PFSK-1 (cell line): Measurements from ENCODE around the gene PCDHA9.

Experiments used
- FOXP2 ChIP-seq: optimal IDR thresholded peaks from 2 replicates; pipeline ENCODE3; 2011; ENCODE audit warnings: borderline replicate concordance, control low read depth, inconsistent platforms; ENCODE audit not compliant: insufficient read depth; ENCODE audit errors: extremely low read length, extremely low read depth
- POLR2AphosphoS5 ChIP-seq: IDR thresholded peaks from 2 replicates; pipeline ENCODE4 v1.6.1; 2012; ENCODE audit warnings: low read depth, mild to moderate bottlenecking, control low read depth, low read length, moderate library complexity
- REST ChIP-seq, 2 experiments: IDR thresholded peaks; 2 replicates each; pipeline versions ENCODE4 v1.6.1 to v1.8.0; 2011 to 2012; ENCODE audit warnings: low read depth in 2 of 2, low read length in 2 of 2, control low read depth in 1 of 2, inconsistent platforms in 1 of 2, mild to moderate bottlenecking in 1 of 2, moderate library complexity in 1 of 2; ENCODE audit not compliant: insufficient read depth in 1 of 2
- SIN3A ChIP-seq: IDR thresholded peaks from 2 replicates; pipeline ENCODE4 v1.6.1; 2012; ENCODE audit warnings: mild to moderate bottlenecking, low read length, moderate library complexity, borderline replicate concordance; ENCODE audit not compliant: insufficient read depth
- TAF1 ChIP-seq: IDR thresholded peaks from 2 replicates; pipeline ENCODE4 v1.6.1; 2012; ENCODE audit warnings: low read length, control low read depth, borderline replicate concordance; ENCODE audit not compliant: insufficient read depth

GRCh38 chr5:140822281-140822629 is 25.9 kb upstream of the PCDHA9 start:
- TF ChIP-seq TAF1 (no peak), REST (IDR thresholded peaks at IDR 0.05; ENCODE audit: insufficient read depth in 1 of 2, low read depth in 2 of 2, low read length in 2 of 2) (no peak), POLR2AphosphoS5 (no peak), SIN3A (no peak), FOXP2 (no peak)
